ENCODE results near the gene MEG3. TPM values are rescaled to one million over a fixed set of nuclear protein-coding genes. Genes with fewer than 3 reads are reported as not detected.

MEG3 gene
- total RNA-seq, 1 donor from 2014 or later: 46.1 TPM

- Histone ChIP-seq H3K27me3 (ENCODE audit: control insufficient read depth, insufficient read depth, low read length) (no peaks in the 10 kb centered on the region), H3K4me3 (ENCODE audit: low read depth, low read length) (no peak overlapping the region), H3K36me3 (ENCODE audit: control insufficient read depth, insufficient read depth, low read length) (no peaks in the 10 kb centered on the region)
- no peak for DNase-seq (ENCODE audit: low read depth)
- no peak for TF ChIP-seq CTCF (IDR thresholded peaks at IDR 0.05; ENCODE audit: insufficient read depth, low read length, poor library complexity, severe bottlenecking)
Measured at GRCh38 chr14:100864960-100865681, 39.2 kb downstream of the MEG3 start.

GRCh38 chr14:100865682-100866591 lies 40.0 kb downstream of the MEG3 start:
- TF ChIP-seq CTCF (IDR thresholded peaks at IDR 0.05; ENCODE audit: insufficient read depth, low read length, poor library complexity, severe bottlenecking): no peak
- H3K36me3 ChIP-seq (ENCODE audit: control insufficient read depth, insufficient read depth, low read length): no peaks in the 10 kb centered on the region
- no peak overlapping the region for H3K4me3 ChIP-seq (ENCODE audit: low read depth, low read length)
- no peak for DNase-seq (ENCODE audit: low read depth)
- no peaks in the 10 kb centered on the region for H3K27me3 ChIP-seq (ENCODE audit: control insufficient read depth, insufficient read depth, low read length)

GRCh38 chr14:100866666-100867630 lies 41.0 kb downstream of the MEG3 start:
- H3K36me3 ChIP-seq (ENCODE audit: control insufficient read depth, insufficient read depth, low read length): no peaks in the 10 kb centered on the region
- no peaks in the 10 kb centered on the region for H3K27me3 ChIP-seq (ENCODE audit: control insufficient read depth, insufficient read depth, low read length)
- no peak overlapping the region for H3K4me3 ChIP-seq (ENCODE audit: low read depth, low read length)
- DNase-seq (ENCODE audit: low read depth): no peak
- no peak for TF ChIP-seq CTCF (IDR thresholded peaks at IDR 0.05; ENCODE audit: insufficient read depth, low read length, poor library complexity, severe bottlenecking)

GRCh38 chr14:100867631-100868315 lies 41.9 kb downstream of the MEG3 start:
- Histone ChIP-seq H3K4me3 (ENCODE audit: low read depth, low read length) (no peak overlapping the region), H3K36me3 (ENCODE audit: control insufficient read depth, insufficient read depth, low read length) (no peaks in the 10 kb centered on the region), H3K27me3 (ENCODE audit: control insufficient read depth, insufficient read depth, low read length) (no peaks in the 10 kb centered on the region)
- DNase-seq (ENCODE audit: low read depth): no peak
- TF ChIP-seq CTCF (IDR thresholded peaks at IDR 0.05; ENCODE audit: insufficient read depth, low read length, poor library complexity, severe bottlenecking): no peak
